Parathyroid adenoma (tissue), 2 donors: Measurements from ENCODE around the gene CASQ2.

Experiments used
- H2AFZ ChIP-seq: fragments of 300-600 bp; sonication (generic); one replicate; pipeline ENCODE4 v1.7.0; 2017; ENCODE audit warnings: antibody characterized with exemption, mild to moderate bottlenecking
- H3K27ac ChIP-seq: fragments of 300-600 bp; sonication (generic); one replicate; pipeline ENCODE4 v1.7.0; 2017
- H3K27me3 ChIP-seq: fragments of 300-600 bp; sonication (generic); one replicate; pipeline ENCODE4 v1.7.0; 2017; ENCODE audit warnings: low read length; ENCODE audit not compliant: control insufficient read depth, insufficient read depth
- H3K36me3 ChIP-seq: fragments of 300-600 bp; sonication (generic); one replicate; pipeline ENCODE4 v1.7.0; 2017; ENCODE audit warnings: low read length; ENCODE audit not compliant: control insufficient read depth, insufficient read depth
- H3K4me1 ChIP-seq: fragments of 300-600 bp; sonication (generic); one replicate; pipeline ENCODE4 v1.7.0; 2017; ENCODE audit warnings: control low read depth
- H3K4me2 ChIP-seq: fragments of 300-600 bp; sonication (generic); one replicate; pipeline ENCODE4 v1.7.0; 2017; ENCODE audit warnings: low read length
- H3K4me3 ChIP-seq: fragments of 300-600 bp; sonication (generic); one replicate; pipeline ENCODE4 v1.7.0; 2017; ENCODE audit warnings: low read depth, low read length
- H3K79me2 ChIP-seq: fragments of 300-600 bp; sonication (generic); one replicate; pipeline ENCODE4 v1.7.0; 2017; ENCODE audit warnings: control low read depth
- H3K9ac ChIP-seq: fragments of 300-600 bp; sonication (generic); one replicate; pipeline ENCODE4 v1.7.0; 2017; ENCODE audit warnings: mild to moderate bottlenecking
- H3K9me3 ChIP-seq: fragments of 300-600 bp; sonication (generic); one replicate; pipeline ENCODE4 v1.7.0; 2017; ENCODE audit warnings: low read length; ENCODE audit not compliant: control insufficient read depth
- TF ChIP-seq, protein P1 (sequence below): fragments of 300-600 bp; sonication (generic); IDR thresholded peaks from one replicate; pipeline ENCODE4 v1.7.0; 2017; ENCODE audit warnings: antibody characterized with exemption, mild to moderate bottlenecking
- donor health status: primary hyperparathyroidism.

Gene CASQ2

DNA sequence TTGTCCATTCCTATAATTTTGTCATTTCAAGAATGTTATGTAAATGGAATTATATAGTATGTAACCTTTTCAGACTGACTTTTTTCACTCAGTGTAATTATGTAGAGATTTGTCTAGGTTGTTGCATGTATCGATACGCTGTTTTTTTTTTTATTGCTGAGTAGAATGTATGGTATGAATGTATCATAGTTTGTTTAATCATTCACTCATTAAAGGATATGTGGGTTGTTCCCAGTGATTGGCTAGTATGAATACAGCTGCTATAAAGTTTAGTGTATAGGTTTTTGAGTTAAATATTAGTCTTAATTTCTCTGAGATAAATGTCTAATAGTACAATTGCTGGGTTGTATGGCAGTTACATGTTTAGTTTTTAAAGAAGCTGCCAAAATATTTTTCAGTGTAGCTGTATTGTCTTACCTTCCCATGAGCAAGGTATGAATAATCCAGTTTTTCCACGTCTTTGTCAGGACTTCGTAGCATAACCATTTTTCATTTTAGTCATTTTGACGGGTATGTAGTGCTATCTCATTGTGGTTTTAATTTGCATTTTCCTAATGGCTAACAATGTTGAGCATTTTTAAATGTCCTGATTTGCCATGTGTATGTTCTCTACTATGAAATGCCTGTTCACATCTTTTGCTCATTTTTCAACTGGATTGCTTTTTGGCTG is 22.4 kb downstream of the CASQ2 start:
- no peaks in the 10 kb centered on the region for H3K9me3 ChIP-seq
- no peak overlapping the region for H2AFZ ChIP-seq
- H3K9ac ChIP-seq: no peak overlapping the region
- no peaks in the 10 kb centered on the region for H3K4me1 ChIP-seq
- H3K27ac ChIP-seq: no peak overlapping the region
- TF ChIP-seq, protein P1, sequence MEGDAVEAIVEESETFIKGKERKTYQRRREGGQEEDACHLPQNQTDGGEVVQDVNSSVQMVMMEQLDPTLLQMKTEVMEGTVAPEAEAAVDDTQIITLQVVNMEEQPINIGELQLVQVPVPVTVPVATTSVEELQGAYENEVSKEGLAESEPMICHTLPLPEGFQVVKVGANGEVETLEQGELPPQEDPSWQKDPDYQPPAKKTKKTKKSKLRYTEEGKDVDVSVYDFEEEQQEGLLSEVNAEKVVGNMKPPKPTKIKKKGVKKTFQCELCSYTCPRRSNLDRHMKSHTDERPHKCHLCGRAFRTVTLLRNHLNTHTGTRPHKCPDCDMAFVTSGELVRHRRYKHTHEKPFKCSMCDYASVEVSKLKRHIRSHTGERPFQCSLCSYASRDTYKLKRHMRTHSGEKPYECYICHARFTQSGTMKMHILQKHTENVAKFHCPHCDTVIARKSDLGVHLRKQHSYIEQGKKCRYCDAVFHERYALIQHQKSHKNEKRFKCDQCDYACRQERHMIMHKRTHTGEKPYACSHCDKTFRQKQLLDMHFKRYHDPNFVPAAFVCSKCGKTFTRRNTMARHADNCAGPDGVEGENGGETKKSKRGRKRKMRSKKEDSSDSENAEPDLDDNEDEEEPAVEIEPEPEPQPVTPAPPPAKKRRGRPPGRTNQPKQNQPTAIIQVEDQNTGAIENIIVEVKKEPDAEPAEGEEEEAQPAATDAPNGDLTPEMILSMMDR: no peak
- H3K79me2 ChIP-seq: no peaks in the 10 kb centered on the region
- no peak overlapping the region for H3K4me2 ChIP-seq
- no peak overlapping the region for H3K4me3 ChIP-seq
- no peaks in the 10 kb centered on the region for H3K27me3 ChIP-seq
- H3K36me3 ChIP-seq: no peaks in the 10 kb centered on the region

DNA sequence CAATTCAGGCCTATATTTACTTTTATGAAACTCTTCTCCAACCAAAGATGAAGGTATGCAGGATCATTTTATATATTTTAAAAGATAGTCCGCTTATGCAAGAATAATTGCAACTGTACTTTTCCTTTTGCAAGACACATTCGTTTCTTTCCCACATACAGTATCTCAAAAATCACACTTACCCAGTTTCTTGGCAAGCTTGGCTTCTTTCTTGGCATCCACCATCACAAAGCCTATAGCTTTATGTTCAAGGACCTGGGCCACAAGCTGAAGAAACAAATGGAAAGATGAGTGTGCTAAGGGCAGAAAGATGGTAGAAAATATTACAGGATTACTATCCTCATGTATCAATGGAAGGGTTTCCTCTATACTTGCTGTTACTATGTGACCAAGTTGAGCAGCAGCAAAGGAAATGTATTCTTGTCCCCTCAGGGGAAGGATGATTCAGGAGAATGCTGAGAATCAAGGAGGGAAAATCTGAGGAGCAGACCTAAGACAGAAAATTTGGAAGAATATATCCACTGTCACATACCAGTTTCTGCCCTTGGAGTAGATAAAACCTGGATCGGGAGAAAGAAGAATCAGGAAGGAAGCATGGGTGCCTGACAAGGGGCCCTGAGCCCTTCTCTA is 23.8 kb downstream of the CASQ2 start:
- Histone ChIP-seq H3K36me3 (no peaks in the 10 kb centered on the region), H3K4me1 (no peaks in the 10 kb centered on the region), H3K4me3 (no peak overlapping the region), H3K9ac (no peak overlapping the region), H2AFZ (no peak overlapping the region), H3K79me2 (no peaks in the 10 kb centered on the region), H3K4me2 (no peak overlapping the region), H3K9me3 (no peaks in the 10 kb centered on the region), H3K27ac (no peak overlapping the region), H3K27me3 (no peaks in the 10 kb centered on the region)
- TF ChIP-seq, protein P1: no peak

DNA sequence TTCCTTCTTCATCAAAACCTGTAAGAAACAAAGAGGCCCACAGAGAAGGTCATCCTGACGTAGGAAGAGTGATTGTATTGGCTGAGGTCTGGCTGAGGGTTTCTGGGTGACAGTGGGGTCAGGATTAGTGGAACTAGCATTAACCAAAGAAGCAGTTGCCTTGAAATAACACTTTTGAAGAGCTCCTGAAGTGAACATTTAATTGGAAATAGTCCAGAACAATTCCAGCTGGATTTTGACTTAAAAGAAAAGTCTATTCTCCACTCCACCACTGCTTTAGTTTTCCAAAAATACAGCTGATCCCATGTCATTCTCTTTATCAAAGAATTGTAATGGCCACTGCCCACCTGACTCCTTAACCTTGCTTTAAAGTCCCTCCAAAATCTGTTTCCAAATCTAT is 27.7 kb downstream of the CASQ2 start:
- H2AFZ ChIP-seq: no peak overlapping the region

DNA sequence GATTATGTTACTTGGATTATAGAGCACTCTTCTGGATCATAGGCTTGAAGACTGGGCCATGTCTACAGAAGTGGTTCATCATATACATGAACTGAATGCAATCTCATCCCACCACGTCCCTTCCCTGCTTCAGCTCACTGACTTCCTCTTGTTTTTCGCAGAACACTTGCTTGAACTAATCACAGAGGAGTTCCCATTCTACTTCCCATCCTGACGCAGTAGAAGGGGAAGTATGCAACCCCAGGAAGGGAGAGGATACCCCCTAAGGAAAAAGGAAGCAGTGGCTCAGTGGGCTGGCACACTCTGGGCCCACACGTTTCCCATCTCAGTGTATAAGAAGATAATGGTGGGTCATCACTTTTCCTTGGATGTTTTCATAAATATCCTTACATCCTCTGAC is 36.2 kb downstream of the CASQ2 start:
- H3K79me2 ChIP-seq: no peaks in the 10 kb centered on the region
- H3K9ac ChIP-seq: no peak overlapping the region
- TF ChIP-seq, protein P1: no peak
- no peak overlapping the region for H3K4me2 ChIP-seq
- H3K4me3 ChIP-seq: no peak overlapping the region
- no peak overlapping the region for H2AFZ ChIP-seq
- H3K4me1 ChIP-seq: no peaks in the 10 kb centered on the region
- no peaks in the 10 kb centered on the region for H3K9me3 ChIP-seq
- H3K27ac ChIP-seq: no peak overlapping the region
- no peaks in the 10 kb centered on the region for H3K36me3 ChIP-seq
- no peaks in the 10 kb centered on the region for H3K27me3 ChIP-seq

More for the DNA sequence above, 27.7 kb downstream of the CASQ2 start:
- Histone ChIP-seq H3K79me2 (no peaks in the 10 kb centered on the region), H3K4me3 (no peak overlapping the region), H3K27me3 (no peaks in the 10 kb centered on the region), H3K4me1 (no peaks in the 10 kb centered on the region), H3K4me2 (no peak overlapping the region), H3K9ac (no peak overlapping the region), H3K36me3 (no peaks in the 10 kb centered on the region), H3K27ac (no peak overlapping the region), H3K9me3 (no peaks in the 10 kb centered on the region)
- TF ChIP-seq, protein P1: no peak

DNA sequence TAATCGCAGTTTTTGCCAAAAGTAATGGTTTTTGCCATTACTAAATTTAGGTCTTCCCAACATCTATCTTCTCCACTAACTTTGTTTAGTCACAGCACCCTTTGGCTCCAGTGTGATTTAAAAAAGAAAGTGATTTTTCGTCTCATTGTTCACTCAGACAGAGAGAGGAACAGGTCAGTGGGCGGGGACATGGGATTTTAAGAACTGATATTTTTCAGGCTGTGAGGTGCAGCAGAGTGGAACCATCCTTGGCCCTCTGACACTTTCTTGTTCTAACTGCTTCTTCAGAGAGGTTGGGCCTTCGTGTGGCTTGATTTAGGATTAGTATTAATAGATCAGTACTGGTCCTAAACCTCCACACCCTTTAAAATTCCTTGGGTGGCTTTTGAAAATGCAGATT is 38.8 kb downstream of the CASQ2 start:
- H2AFZ ChIP-seq: no peak overlapping the region
- no peak overlapping the region for H3K9ac ChIP-seq
- no peaks in the 10 kb centered on the region for H3K4me1 ChIP-seq
- H3K27ac ChIP-seq: no peak overlapping the region
- no peaks in the 10 kb centered on the region for H3K27me3 ChIP-seq
- no peaks in the 10 kb centered on the region for H3K36me3 ChIP-seq
- H3K79me2 ChIP-seq: no peaks in the 10 kb centered on the region
- H3K9me3 ChIP-seq: no peaks in the 10 kb centered on the region
- TF ChIP-seq, protein P1: no peak
- no peak overlapping the region for H3K4me3 ChIP-seq
- H3K4me2 ChIP-seq: no peak overlapping the region
